H7 (cell line): Measurements from ENCODE around the gene TMEM45A. TPM values are rescaled to one million over a fixed set of nuclear protein-coding genes. Genes with fewer than 3 reads are reported as not detected.

Source experiments
- DNase-seq: peaks from one replicate; pipeline ENCODE4 v3.0.0; 2012
- H3K27me3 ChIP-seq: 2 replicates; pipeline ENCODE4 v1.6.0; 2011; ENCODE audit warnings: mild to moderate bottlenecking, low read length; ENCODE audit not compliant: control insufficient read depth, insufficient read depth
- H3K36me3 ChIP-seq: replicated peaks from 2 replicates; pipeline ENCODE4 v1.5.1; 2011; ENCODE audit warnings: low read length; ENCODE audit not compliant: control insufficient read depth, insufficient read depth
- H3K4me3 ChIP-seq: 2 replicates; pipeline ENCODE4 v1.5.1; 2011; ENCODE audit warnings: low read depth, mild to moderate bottlenecking, control low read depth, low read length, moderate library complexity; ENCODE audit not compliant: insufficient read depth
- total RNA-seq: library from RNA; depleted of rRNA; stranded (reverse); fragments of >200 nt; shearing (Covaris generic); gene quantifications from 2 replicates; pipeline ENCODE4 v1.2.3, GENCODE V29; 2014

Gene TMEM45A
- total RNA-seq, 1 experiment from 2014 or later = 3.8 TPM

GRCh38 chr3:100516232-100516631 is 23.8 kb downstream of the TMEM45A start:
- DNase-seq = no peak
- Histone ChIP-seq H3K36me3 (no peaks in the 10 kb centered on the region), H3K27me3 (no peaks in the 10 kb centered on the region), H3K4me3 (no peak overlapping the region)

- no peak overlapping the region for H3K4me3 ChIP-seq
- DNase-seq = no peak
- H3K27me3 ChIP-seq = no peaks in the 10 kb centered on the region
- H3K36me3 ChIP-seq = no peaks in the 10 kb centered on the region
These were observed 24.4 kb downstream of the TMEM45A start for GRCh38 chr3:100516838-100517237.

GRCh38 chr3:100517276-100517675 is 24.9 kb downstream of the TMEM45A start:
- no peak for DNase-seq
- no peak overlapping the region for H3K4me3 ChIP-seq
- H3K27me3 ChIP-seq = no peaks in the 10 kb centered on the region
- no peaks in the 10 kb centered on the region for H3K36me3 ChIP-seq

- Histone ChIP-seq H3K4me3 (no peak overlapping the region), H3K27me3 (no peaks in the 10 kb centered on the region), H3K36me3 (no peaks in the 10 kb centered on the region)
- DNase-seq = no peak
These were observed 25.8 kb downstream of the TMEM45A start for GRCh38 chr3:100518244-100518643.

- no peaks in the 10 kb centered on the region for H3K36me3 ChIP-seq
- H3K4me3 ChIP-seq = no peak overlapping the region
- DNase-seq = no peak
- no peaks in the 10 kb centered on the region for H3K27me3 ChIP-seq
These were observed 26.6 kb downstream of the TMEM45A start for GRCh38 chr3:100518983-100519382.

GRCh38 chr3:100521439-100521845 is 29.0 kb downstream of the TMEM45A start:
- Histone ChIP-seq H3K36me3 (no peaks in the 10 kb centered on the region), H3K4me3 (no peak overlapping the region), H3K27me3 (no peaks in the 10 kb centered on the region)
- no peak for DNase-seq

- no peak for DNase-seq
- no peak overlapping the region for H3K4me3 ChIP-seq
- no peaks in the 10 kb centered on the region for H3K27me3 ChIP-seq
- H3K36me3 ChIP-seq = no peaks in the 10 kb centered on the region
These were observed 29.7 kb downstream of the TMEM45A start for GRCh38 chr3:100522125-100522524.

- no peak overlapping the region for H3K4me3 ChIP-seq
- DNase-seq = no peak
- no peaks in the 10 kb centered on the region for H3K27me3 ChIP-seq
- no peaks in the 10 kb centered on the region for H3K36me3 ChIP-seq
These were observed 30.8 kb downstream of the TMEM45A start for GRCh38 chr3:100523050-100523760.

GRCh38 chr3:100525753-100526612 is 33.6 kb downstream of the TMEM45A start:
- H3K27me3 ChIP-seq = no peaks in the 10 kb centered on the region
- H3K36me3 ChIP-seq = no peaks in the 10 kb centered on the region
- no peak overlapping the region for H3K4me3 ChIP-seq
- no peak for DNase-seq

GRCh38 chr3:100526613-100527346 is 34.4 kb downstream of the TMEM45A start:
- no peaks in the 10 kb centered on the region for H3K36me3 ChIP-seq
- DNase-seq = no peak
- no peaks in the 10 kb centered on the region for H3K27me3 ChIP-seq
- H3K4me3 ChIP-seq = no peak overlapping the region

GRCh38 chr3:100527347-100527735 is 34.9 kb downstream of the TMEM45A start:
- no peak for DNase-seq
- H3K4me3 ChIP-seq = no peak overlapping the region
- no peaks in the 10 kb centered on the region for H3K36me3 ChIP-seq
- no peaks in the 10 kb centered on the region for H3K27me3 ChIP-seq

GRCh38 chr3:100531093-100531492 is 38.7 kb downstream of the TMEM45A start:
- Histone ChIP-seq H3K27me3 (no peaks in the 10 kb centered on the region), H3K36me3 (no peaks in the 10 kb centered on the region), H3K4me3 (no peak overlapping the region)
- DNase-seq = no peak

GRCh38 chr3:100532411-100532810 is 40.0 kb downstream of the TMEM45A start:
- no peak for DNase-seq
- H3K36me3 ChIP-seq = no peaks in the 10 kb centered on the region

GRCh38 chr3:100533176-100533575 is 40.8 kb downstream of the TMEM45A start:
- no peaks in the 10 kb centered on the region for H3K27me3 ChIP-seq
- H3K36me3 ChIP-seq = no peaks in the 10 kb centered on the region
- no peak for DNase-seq
- no peak overlapping the region for H3K4me3 ChIP-seq

More at GRCh38 chr3:100532411-100532810, 40.0 kb downstream of the TMEM45A start:
- H3K4me3 ChIP-seq = no peak overlapping the region
- no peaks in the 10 kb centered on the region for H3K27me3 ChIP-seq

- no peak for DNase-seq
- H3K36me3 ChIP-seq = no peaks in the 10 kb centered on the region
- H3K27me3 ChIP-seq = no peaks in the 10 kb centered on the region
- no peak overlapping the region for H3K4me3 ChIP-seq
These were observed 43.2 kb downstream of the TMEM45A start for GRCh38 chr3:100535610-100535943.
